Fibroblast of gingiva (primary cell): ENCODE data around the gene PNKD.

Source experiments
- DNase-seq: peaks from one replicate; pipeline ENCODE4 v3.0.0-alpha.2; 2011; ENCODE audit warnings: low read depth

Gene PNKD

DNA sequence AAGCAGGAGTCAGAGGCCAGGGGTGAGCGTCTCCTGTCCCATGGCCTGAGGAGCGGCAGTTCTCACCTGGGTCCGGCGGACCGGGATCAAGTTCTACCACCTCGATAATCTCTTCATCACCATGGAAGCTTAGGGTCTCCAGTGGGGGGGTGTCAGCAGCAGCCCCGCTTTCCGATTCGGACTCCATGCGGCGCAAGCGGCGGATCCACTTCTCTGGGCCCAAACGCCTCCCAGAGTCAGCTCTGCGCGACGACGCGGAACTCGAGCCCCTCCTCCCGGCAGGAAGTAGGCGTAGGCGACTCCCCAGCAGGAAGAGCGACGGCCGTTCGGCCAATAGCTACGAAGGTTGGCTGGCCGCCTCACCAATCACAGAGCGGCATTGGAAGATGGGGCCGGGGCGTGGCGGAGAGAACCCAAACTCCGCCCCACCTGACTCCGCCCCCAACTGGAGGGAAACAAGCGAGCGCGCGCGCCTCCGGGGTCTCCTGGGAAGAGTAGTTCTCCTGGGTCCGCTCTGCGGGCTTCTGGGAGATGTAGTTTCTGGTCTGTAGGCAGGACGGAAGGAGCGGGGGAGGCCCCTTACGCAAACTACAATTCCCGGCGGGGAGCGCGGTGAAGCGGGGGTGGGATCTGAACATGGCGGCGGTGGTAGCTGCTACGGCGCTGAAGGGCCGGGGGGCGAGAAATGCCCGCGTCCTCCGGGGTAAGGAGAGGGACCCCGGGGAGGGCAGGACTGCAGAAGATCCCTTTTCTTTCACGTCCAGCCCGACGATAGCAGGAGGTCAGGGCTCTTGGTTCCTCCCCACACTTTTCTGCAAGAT, at the start of gene PNKD, which contains the start of gene AAMP:
PNKD (plus strand) TSS at position 620 of the 821 bp plus-strand sequence; CDS start at position 637, 17 bp downstream.
AAMP (minus strand) TSS at position 238 of the 821 bp plus-strand sequence; CDS start at position 187, 51 bp downstream.
- peak; percentile 99 for DNase-seq

DNA sequence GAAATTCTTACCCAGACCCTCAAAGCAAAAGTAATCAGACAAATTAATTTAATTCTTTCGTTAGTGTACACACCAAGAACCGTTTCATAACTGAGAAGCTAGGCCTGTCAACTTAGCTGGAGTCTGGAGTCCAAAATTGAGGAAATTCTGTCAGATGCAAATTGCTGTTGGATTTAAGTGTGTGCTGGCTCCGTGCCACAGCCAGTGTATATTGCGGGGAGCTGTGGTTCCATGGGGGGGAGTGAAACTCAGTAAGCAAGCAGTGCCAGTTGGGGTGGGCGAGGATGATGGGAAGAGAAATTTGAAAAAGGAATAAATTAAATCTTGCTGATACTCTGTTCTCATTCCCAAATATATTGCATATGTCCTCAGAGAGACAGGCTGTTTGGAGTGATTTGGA, 49.3 kb upstream of the PNKD start:
- DNase-seq: no peak

- no peak for DNase-seq
Observed at GRCh38 chr2:218223046-218223445, 47.3 kb upstream of the PNKD start.

DNA sequence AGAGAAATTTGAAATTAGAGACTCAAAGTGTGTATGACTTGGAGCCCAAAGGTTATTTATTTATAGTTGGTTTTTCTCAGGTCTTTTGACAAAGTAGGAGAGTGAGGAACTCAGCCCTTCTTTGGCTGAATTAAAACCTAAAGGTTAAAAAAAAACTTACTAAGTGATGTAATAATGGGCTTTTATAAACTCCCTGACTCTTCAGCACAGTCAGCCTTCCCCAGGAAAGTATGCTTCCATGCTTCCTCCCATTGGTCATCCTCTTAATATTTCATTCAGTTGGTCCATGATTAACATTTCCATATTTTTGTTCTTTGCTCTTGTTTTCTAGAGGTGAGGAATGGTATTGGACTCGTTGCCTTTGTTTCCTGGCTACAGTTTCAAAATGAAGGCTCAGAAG, 46.1 kb upstream of the PNKD start:
- DNase-seq: no peak

- no peak for DNase-seq
Observed at GRCh38 chr2:218226903-218227302, 43.4 kb upstream of the PNKD start.

DNA sequence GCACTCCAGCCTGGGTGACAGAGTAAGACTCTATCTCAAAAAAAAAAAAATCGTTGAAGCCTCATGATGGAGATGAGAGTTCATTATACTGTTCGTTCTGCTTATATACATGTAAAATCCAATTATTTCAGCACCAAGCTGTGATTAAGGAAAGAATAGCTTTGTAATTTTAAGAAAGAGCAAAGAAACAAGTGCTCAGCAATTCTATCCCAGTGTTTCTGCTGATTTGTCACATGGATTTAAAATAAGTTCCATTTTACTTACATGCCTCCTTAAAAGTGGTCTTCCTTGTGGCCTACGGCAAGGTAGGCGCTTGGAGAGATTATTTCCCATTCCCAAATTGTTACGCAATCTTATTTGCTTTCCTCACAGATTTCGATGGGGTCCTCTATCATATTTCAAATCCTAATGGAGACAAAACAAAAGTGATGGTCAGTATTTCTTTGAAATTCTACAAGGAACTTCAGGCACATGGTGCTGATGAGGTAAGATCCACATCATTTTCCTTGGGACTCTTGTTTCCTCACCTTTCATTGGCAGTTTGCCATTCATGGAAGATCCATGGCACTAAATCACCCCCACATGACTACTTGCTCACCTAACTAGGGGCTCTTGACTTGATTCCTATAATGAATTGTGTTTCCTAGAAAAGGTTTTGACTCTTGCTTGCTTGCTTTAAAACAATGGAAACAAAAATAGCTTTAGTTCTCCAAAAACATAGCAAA, 41.8 kb upstream of the PNKD start:
- no peak for DNase-seq

DNA sequence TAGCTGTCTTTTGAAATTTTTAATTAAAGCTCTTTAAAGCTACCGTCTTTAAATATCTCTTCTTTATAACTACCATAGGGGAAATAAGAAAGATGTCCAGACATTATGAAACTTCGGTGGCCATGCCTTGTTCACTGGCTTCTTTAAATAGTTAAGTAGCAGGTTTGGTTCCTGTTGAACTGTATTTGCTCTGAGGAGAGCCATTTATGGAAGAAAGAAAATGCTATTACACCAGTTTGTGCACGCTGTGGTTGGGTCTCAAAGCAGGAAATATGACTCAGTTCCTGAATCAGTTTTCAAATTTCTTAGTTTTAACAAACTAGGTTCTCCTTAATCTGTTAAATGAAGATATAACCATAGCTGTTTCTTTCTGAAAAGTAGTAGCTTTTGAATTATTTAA, 41.1 kb upstream of the PNKD start:
- DNase-seq: peak; percentile 49

- DNase-seq: no peak
Observed at GRCh38 chr2:218229851-218230250, 40.5 kb upstream of the PNKD start.

DNA sequence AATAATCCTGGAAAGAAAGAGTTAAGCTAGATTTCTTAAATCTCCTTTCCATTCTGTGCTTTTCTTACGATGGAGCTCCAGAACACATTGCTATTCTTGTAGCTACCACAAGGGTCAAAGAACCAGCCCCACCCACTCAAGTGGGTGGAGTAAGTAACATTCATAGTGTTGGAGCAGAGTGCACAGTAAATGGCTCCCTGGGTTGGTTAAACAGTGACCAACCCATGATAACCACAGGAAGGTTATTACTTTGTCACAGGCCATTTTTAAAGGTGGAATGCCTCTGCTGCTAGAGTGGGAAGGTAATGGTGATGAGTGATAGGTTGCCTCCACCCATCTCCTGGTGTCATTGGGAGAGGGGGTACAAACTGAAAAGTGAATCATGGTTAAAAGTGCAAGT, 39.4 kb upstream of the PNKD start:
- DNase-seq: no peak

DNA sequence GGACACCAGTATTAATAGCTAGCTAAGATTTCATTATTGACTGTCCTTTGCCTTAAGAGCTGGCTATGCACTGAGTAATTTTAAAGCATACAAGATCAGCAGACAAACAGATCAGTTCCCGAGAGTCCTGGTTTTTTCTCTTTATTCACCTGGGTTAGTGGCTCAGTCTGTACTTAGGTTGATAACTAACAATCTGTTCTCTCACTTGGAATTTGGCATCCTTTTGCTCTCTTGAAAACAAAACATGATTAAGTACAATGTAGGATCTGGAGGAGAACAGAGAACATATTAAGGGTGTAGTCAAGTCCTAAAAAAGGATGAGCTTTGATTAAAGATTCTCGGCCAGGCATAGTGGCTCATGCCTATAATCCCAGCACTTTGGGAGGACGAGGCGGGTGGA, 36.8 kb upstream of the PNKD start:
- no peak for DNase-seq

GRCh38 chr2:218234521-218234920, 35.8 kb upstream of the PNKD start:
- DNase-seq: no peak

GRCh38 chr2:218235017-218235416, 35.3 kb upstream of the PNKD start:
- no peak for DNase-seq

GRCh38 chr2:218236829-218237228, 33.5 kb upstream of the PNKD start:
- no peak for DNase-seq

GRCh38 chr2:218238887-218239286, 31.4 kb upstream of the PNKD start:
- DNase-seq: no peak

GRCh38 chr2:218244204-218244603, 26.1 kb upstream of the PNKD start:
- DNase-seq: no peak

- no peak for DNase-seq
Observed at GRCh38 chr2:218244665-218245064, 25.7 kb upstream of the PNKD start.

- no peak for DNase-seq
Observed at GRCh38 chr2:218245214-218245613, 25.1 kb upstream of the PNKD start.

DNA sequence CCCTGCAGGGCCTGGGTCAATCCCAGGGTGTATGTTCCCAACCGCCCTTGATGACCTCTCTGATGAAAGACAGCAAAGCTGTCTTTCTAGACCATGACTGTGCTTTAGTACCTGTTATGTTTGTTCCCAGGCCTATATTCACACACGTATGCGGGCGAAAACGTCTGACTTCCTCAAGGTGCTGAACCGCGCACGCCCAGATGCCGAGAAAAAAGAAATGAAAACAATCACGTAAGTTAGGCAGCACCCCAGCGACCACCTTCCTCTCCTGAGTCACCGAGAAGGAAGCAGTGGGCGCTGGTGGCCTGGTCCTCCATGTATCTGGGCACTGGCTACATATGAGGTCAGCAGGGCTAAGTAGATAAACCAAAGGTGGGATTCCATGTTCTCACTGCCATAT, 20.6 kb upstream of the PNKD start:
- DNase-seq: no peak

DNA sequence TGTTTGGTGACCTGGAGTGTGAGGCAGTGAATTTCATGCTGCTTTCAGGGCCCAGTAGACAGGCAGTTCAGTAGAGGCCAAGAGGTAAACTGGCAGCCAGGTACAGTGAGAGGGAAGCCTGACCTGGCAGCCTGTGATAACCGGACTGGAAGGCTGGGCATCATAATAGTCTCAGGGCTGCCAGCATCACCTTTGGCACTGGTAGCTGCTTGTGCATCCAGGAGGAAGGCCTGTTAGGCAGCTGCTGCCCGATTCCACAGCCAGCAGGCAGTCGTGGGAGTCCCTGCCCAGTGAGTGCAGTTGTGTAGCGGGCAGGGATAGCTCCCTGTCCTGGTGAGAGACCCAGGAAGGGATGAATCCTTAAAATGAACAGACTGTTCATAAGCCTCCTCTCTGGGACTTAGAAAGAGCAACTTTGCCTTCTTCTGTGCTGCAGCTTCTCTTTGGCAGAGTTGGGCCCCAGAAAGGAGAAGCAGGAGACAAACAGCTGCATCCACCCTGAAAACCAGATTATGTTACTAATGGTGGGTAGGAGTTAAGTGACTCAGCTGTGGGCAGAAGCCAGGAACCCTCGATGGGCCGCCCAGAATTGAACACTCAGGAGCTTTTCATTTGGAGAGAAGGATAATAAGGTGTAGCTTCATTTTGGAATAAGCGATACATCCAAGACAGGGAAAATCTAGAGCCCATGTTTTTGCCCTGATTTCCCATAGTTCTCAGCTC, 17.6 kb upstream of the PNKD start:
- no peak for DNase-seq

DNA sequence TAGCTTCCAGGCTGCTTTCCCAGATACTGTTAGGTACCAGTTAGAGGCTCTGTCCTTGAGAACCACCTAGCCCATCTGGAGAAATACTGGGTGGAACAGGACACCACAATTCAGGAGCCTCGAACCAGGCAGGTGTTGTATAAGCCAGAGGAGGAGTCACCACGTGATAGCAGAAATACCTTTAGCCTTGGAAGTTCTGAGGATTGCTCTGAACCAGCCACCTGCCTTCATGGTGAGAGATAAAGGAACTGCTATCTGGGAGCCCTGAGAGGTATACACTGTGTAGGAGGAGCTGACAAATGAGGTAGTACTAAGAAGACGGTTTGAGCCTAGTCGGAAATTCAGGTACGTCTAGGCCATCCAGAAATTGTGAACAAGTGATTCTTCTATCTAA, 17.1 kb upstream of the PNKD start:
- no peak for DNase-seq

DNA sequence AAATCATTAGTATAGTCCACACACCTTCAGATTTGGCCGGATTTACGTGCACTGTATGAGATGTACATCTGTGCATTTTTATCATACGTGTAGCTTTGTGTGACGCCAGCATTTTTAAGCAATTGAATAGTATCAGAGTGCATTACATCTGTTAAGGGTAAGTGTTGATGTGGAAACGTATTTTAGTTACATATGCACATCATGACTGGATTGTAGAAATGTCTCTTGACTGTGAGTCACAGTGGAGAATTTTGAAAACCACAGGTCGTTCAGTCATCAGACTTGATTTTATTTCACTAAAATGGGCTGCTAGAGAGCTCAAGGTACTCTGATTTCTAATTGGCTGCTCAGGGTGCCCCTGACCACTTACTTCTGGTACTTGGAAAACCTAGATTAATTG, 14.9 kb upstream of the PNKD start:
- peak; percentile 29 for DNase-seq

GRCh38 chr2:218256612-218257350, 13.5 kb upstream of the PNKD start:
- no peak for DNase-seq
